DND-41 (cell line): ENCODE data around the gene IDH3G.

Source experiments
- ATAC-seq: fragments of 200-7000 bp; cut with Tn5 transposase; 3 replicates; pipeline ENCODE4 v1.9.1; 2021; ENCODE audit warnings: low read depth; ENCODE audit not compliant: insufficient read depth
- DNase-seq: peaks from one replicate; pipeline ENCODE4 v3.0.0-alpha.2; 2020
- H2AFZ ChIP-seq: 2 replicates; pipeline ENCODE4 v1.6.0; 2012; ENCODE audit warnings: low read depth, low read length
- H3K27ac ChIP-seq: 2 replicates; pipeline ENCODE4 v1.5.1; 2012; ENCODE audit warnings: low read length, inconsistent platforms
- H3K27me3 ChIP-seq: fragments of 200-600 bp; sonication (generic); 2 replicates; pipeline ENCODE4 v1.6.0; 2012; ENCODE audit warnings: low read length, mild to moderate bottlenecking, inconsistent platforms; ENCODE audit not compliant: insufficient read depth, poor library complexity
- H3K36me3 ChIP-seq: 2 replicates; pipeline ENCODE4 v1.5.1; 2012; ENCODE audit warnings: low read length, inconsistent platforms; ENCODE audit not compliant: insufficient read depth
- H3K4me1 ChIP-seq: 2 replicates; pipeline ENCODE4 v1.5.1; 2012; ENCODE audit warnings: mild to moderate bottlenecking, low read length; ENCODE audit not compliant: insufficient read depth
- H3K4me2 ChIP-seq: 2 replicates; pipeline ENCODE4 v1.6.0; 2012; ENCODE audit warnings: mild to moderate bottlenecking, moderate library complexity, low read length, inconsistent platforms; ENCODE audit not compliant: insufficient read depth
- H3K4me3 ChIP-seq, 2 experiments: fragments of 200-600 bp in 1 of 2; shearing (Covaris generic) in 1 of 2; 2 replicates each; pipeline ENCODE4 v1.5.1; 2012 to 2016; ENCODE audit warnings: inconsistent platforms in 2 of 2, low read length in 2 of 2, mild to moderate bottlenecking in 2 of 2, low read depth in 1 of 2, moderate library complexity in 1 of 2
- H3K79me2 ChIP-seq: 2 replicates; pipeline ENCODE4 v1.6.0; 2012; ENCODE audit warnings: low read length, inconsistent platforms; ENCODE audit not compliant: insufficient read depth
- H3K9ac ChIP-seq: 2 replicates; pipeline ENCODE4 v1.6.0; 2012; ENCODE audit warnings: low read depth, mild to moderate bottlenecking, inconsistent platforms, low read length, moderate library complexity
- H3K9me3 ChIP-seq: 2 replicates; pipeline ENCODE4 v1.5.1; 2012; ENCODE audit warnings: low read length, moderate library complexity, mild to moderate bottlenecking, inconsistent platforms; ENCODE audit not compliant: insufficient read depth, severe bottlenecking
- H4K20me1 ChIP-seq: 2 replicates; pipeline ENCODE4 v1.6.0; 2012; ENCODE audit warnings: low read length; ENCODE audit not compliant: insufficient read depth
- EZH2 ChIP-seq: IDR thresholded peaks from 3 replicates; pipeline ENCODE4 v1.6.1; 2012; ENCODE audit warnings: borderline replicate concordance, low read depth, mild to moderate bottlenecking, moderate library complexity, low read length, inconsistent platforms; ENCODE audit not compliant: severe bottlenecking
- TF ChIP-seq, protein P1 (sequence below): IDR thresholded peaks from 2 replicates; pipeline ENCODE4 v1.5.1; 2012; ENCODE audit warnings: borderline replicate concordance, low read length, moderate library complexity, mild to moderate bottlenecking; ENCODE audit not compliant: poor library complexity, severe bottlenecking; ENCODE audit errors: extremely low read depth

Gene IDH3G

GRCh38 chrX:153804100-153804595 is 10.0 kb upstream of the IDH3G start:
- Histone ChIP-seq H3K27me3 (no peaks in the 10 kb centered on the region), H3K9ac (no peak overlapping the region), H2AFZ (no peak overlapping the region), H3K4me1 (no peaks in the 10 kb centered on the region), H3K4me2 (no peak overlapping the region), H3K9me3 (no peaks in the 10 kb centered on the region), H3K4me3 (no peak overlapping the region), H4K20me1 (no peaks in the 10 kb centered on the region), H3K36me3 (no peaks in the 10 kb centered on the region), H3K79me2 (no peaks in the 10 kb centered on the region), H3K27ac (no peak overlapping the region)
- DNase-seq, result no peak
- TF ChIP-seq EZH2, result no peak
- TF ChIP-seq, protein P1, sequence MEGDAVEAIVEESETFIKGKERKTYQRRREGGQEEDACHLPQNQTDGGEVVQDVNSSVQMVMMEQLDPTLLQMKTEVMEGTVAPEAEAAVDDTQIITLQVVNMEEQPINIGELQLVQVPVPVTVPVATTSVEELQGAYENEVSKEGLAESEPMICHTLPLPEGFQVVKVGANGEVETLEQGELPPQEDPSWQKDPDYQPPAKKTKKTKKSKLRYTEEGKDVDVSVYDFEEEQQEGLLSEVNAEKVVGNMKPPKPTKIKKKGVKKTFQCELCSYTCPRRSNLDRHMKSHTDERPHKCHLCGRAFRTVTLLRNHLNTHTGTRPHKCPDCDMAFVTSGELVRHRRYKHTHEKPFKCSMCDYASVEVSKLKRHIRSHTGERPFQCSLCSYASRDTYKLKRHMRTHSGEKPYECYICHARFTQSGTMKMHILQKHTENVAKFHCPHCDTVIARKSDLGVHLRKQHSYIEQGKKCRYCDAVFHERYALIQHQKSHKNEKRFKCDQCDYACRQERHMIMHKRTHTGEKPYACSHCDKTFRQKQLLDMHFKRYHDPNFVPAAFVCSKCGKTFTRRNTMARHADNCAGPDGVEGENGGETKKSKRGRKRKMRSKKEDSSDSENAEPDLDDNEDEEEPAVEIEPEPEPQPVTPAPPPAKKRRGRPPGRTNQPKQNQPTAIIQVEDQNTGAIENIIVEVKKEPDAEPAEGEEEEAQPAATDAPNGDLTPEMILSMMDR, result no peak
- no peak for ATAC-seq

GRCh38 chrX:153803211-153804099 is 9.3 kb upstream of the IDH3G start:
- peaks cover 4% of the 10 kb centered on the region for H3K36me3 ChIP-seq
- H3K4me2 ChIP-seq, result no peak overlapping the region
- no peaks in the 10 kb centered on the region for H3K79me2 ChIP-seq
- H3K9me3 ChIP-seq, result no peaks in the 10 kb centered on the region
- H3K27ac ChIP-seq, result no peak overlapping the region
- DNase-seq, result no peak
- no peaks in the 10 kb centered on the region for H3K4me1 ChIP-seq
- no peak for ATAC-seq
- H3K27me3 ChIP-seq, result no peaks in the 10 kb centered on the region
- no peak overlapping the region for H3K4me3 ChIP-seq
- peaks cover 2% of the 10 kb centered on the region; the same call in 1 of the 2 replicates for H4K20me1 ChIP-seq
- no peak overlapping the region for H3K9ac ChIP-seq
- TF ChIP-seq EZH2, result no peak
- TF ChIP-seq, protein P1, result no peak
- no peak overlapping the region for H2AFZ ChIP-seq

- ATAC-seq, result no peak
Measured at GRCh38 chrX:153802513-153803045, 8.4 kb upstream of the IDH3G start.

More at GRCh38 chrX:153802513-153803045, 8.4 kb upstream of the IDH3G start:
- no peaks in the 10 kb centered on the region for H3K9me3 ChIP-seq
- H3K9ac ChIP-seq, result no peak overlapping the region
- no peaks in the 10 kb centered on the region for H3K79me2 ChIP-seq
- no peak overlapping the region for H3K4me2 ChIP-seq
- no peak overlapping the region for H3K27ac ChIP-seq
- peaks cover 13% of the 10 kb centered on the region for H3K36me3 ChIP-seq
- no peak overlapping the region for H3K4me3 ChIP-seq
- no peak for DNase-seq
- H4K20me1 ChIP-seq, result peaks cover 5% of the 10 kb centered on the region; the same call in 1 of the 2 replicates
- H2AFZ ChIP-seq, result no peak overlapping the region
- TF ChIP-seq EZH2, result no peak
- TF ChIP-seq, protein P1, result no peak
- H3K27me3 ChIP-seq, result no peaks in the 10 kb centered on the region
- H3K4me1 ChIP-seq, result no peaks in the 10 kb centered on the region
